T-cell (primary cell): ENCODE data around the gene KIAA1328. TPM values are rescaled to one million over a fixed set of nuclear protein-coding genes. Genes with fewer than 3 reads are reported as not detected.

ENCODE experiments used
- ATAC-seq, 4 experiments: fragments of 200-7000 bp in 3 of 4; fragments of 150-1000 bp in 1 of 4; cut with Tn5 transposase; replicated peaks in 1 of 4; 1 replicate in 3 of 4; 2 replicates in 1 of 4; pipeline ENCODE4 v1.10.0; 2021; ENCODE audit warnings: moderate library complexity in 3 of 4, mild to moderate bottlenecking in 2 of 4, moderate number of reproducible peaks in 1 of 4
- CTCF ChIA-PET, 2 donors: fragments of 300-600 bp; sonication (Branson Sonifier 250); formaldehyde crosslinking; loops; one replicate each; lab custom pipeline; 2022; ENCODE audit warnings: antibody characterized with exemption in 2 of 2; lab: Charles Lee
- POLR2A ChIA-PET, 2 donors: fragments of 300-600 bp; sonication (Branson Sonifier 250); formaldehyde crosslinking; loops; one replicate each; lab custom pipeline; 2022; ENCODE audit warnings: antibody characterized with exemption in 2 of 2; lab: Charles Lee
- DNase-seq, 35 experiments: peaks; one replicate each; pipeline versions ENCODE4 v3.0.0 to v3.0.0-alpha.2; 2013 to 2023
- H3K27ac ChIP-seq: one replicate; pipeline ENCODE4 v1.5.1; 2013; ENCODE audit warnings: low read length
- H3K27me3 ChIP-seq, 2 experiments: replicated peaks in 1 of 2; 1 replicate in 1 of 2; 2 replicates in 1 of 2; pipeline versions ENCODE4 v1.6.1 to v1.7.0; 2013; ENCODE audit warnings: low read length in 1 of 2, mixed read lengths in 1 of 2; ENCODE audit not compliant: control insufficient read depth in 2 of 2, insufficient read depth in 2 of 2; ENCODE audit errors: extremely low read depth in 1 of 2
- H3K36me3 ChIP-seq, 2 donors: 1 replicate in 1 of 2; 2 replicates in 1 of 2; pipeline versions ENCODE4 v1.6.1 to v1.7.0; 2013; ENCODE audit warnings: low read length in 1 of 2; ENCODE audit not compliant: control insufficient read depth in 2 of 2, insufficient read depth in 1 of 2; ENCODE audit errors: extremely low read depth in 1 of 2
- H3K4me1 ChIP-seq, 2 experiments: 1 replicate in 1 of 2; 2 replicates in 1 of 2; pipeline versions ENCODE4 v1.6.1 to v1.7.0; 2013; ENCODE audit warnings: low read length in 2 of 2, mixed read lengths in 1 of 2; ENCODE audit not compliant: insufficient read depth in 2 of 2, control insufficient read depth in 1 of 2; ENCODE audit errors: extremely low read depth in 1 of 2
- H3K4me3 ChIP-seq, 2 donors: 1 replicate in 1 of 2; 2 replicates in 1 of 2; pipeline versions ENCODE4 v1.5.1 to v1.7.0; 2013; ENCODE audit warnings: mild to moderate bottlenecking in 2 of 2, low read length in 1 of 2, moderate library complexity in 1 of 2; ENCODE audit not compliant: control insufficient read depth in 1 of 2; ENCODE audit errors: extremely low read depth in 1 of 2
- H3K9me3 ChIP-seq: 2 replicates; pipeline ENCODE4 v1.7.0; 2013
- H3K27ac Mint-ChIP-seq, 2 donors: one replicate each; pipeline ENCODE4 v1.8.0; 2020 to 2021; ENCODE audit warnings: mild to moderate bottlenecking in 2 of 2, mixed read lengths in 2 of 2
- H3K27me3 Mint-ChIP-seq, 2 donors: one replicate each; pipeline ENCODE4 v1.8.0; 2021 to 2022; ENCODE audit warnings: mixed read lengths in 2 of 2
- H3K36me3 Mint-ChIP-seq: one replicate; pipeline ENCODE4 v1.8.0; 2021; ENCODE audit warnings: mixed read lengths
- H3K4me1 Mint-ChIP-seq, 3 donors: one replicate each; pipeline ENCODE4 v1.8.0; 2020 to 2022; ENCODE audit warnings: mixed read lengths in 3 of 3, mild to moderate bottlenecking in 1 of 3
- H3K4me3 Mint-ChIP-seq, 3 donors: one replicate each; pipeline ENCODE4 v1.8.0; 2020 to 2022; ENCODE audit warnings: mild to moderate bottlenecking in 3 of 3, mixed read lengths in 3 of 3, moderate library complexity in 3 of 3
- H3K9me3 Mint-ChIP-seq, 3 donors: one replicate each; pipeline ENCODE4 v1.8.0; 2020 to 2022; ENCODE audit warnings: mixed read lengths in 3 of 3
- WGBS: methylation state at CpG from one replicate; pipeline ENCODE4 v1.1.5; 2013; ENCODE audit warnings: missing lambda C conversion rate; ENCODE audit not compliant: insufficient coverage; 5-methylcytosine and 5-hydroxymethylcytosine counted together
- total RNA-seq, 35 experiments: library from RNA in 6 of 35; stranded (reverse) in 6 of 35; fragments of 120-200 nt in 1 of 35; gene quantifications; one replicate each; pipeline versions ENCODE4 v1.2.1 to v1.2.4 and lab custom pipeline; 2013 to 2026

KIAA1328 gene
- total RNA-seq, 5 donors from 2014 or later (not counting 1 experiment from before 2014, with no cell fraction given): 10.0 to 17.0 (median 11.5) TPM

DNA sequence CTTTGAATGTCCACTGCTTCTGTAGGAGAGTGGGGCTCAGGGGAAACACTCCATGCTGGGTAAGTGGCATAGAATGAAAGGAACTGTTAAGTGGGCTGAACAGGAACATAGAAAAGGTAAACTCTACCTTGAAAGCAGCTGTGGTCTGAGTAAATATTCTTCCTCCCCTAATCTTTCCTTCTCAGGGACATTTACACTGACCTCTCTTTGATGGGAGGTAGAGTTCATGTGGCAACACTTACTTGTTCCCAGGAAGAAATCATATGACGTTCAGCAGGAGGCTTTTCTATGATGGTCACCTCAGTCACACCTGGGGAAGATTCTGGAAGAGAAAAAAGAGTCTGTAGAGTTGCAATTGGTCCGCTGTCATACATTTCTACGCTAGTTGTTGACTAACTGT, 10.3 kb upstream of the KIAA1328 start:
- no peak overlapping the region for H3K4me3 ChIP-seq
- H3K27ac ChIP-seq: no peak overlapping the region
- Mint-ChIP-seq H3K9me3 (no peaks in the 10 kb centered on the region), H3K4me3 (no peak overlapping the region), H3K27ac (no peak overlapping the region), H3K27me3 (no peaks in the 10 kb centered on the region), H3K4me1 (peaks cover 0 to 7% (median 5%) of the 10 kb centered on the region in 3 donors), H3K36me3 (peaks cover 35% of the 10 kb centered on the region)
- ChIA-PET CTCF (interaction anchor here in 1 of 2 donors (1.4 kb wide), 1 partner anchor 8 kb away, joined by 5 read pairs; no protein-coding TSS in a partner anchor), POLR2A (no interaction called here)
- WGBS: no CpG with 5 or more reads among the region's 3 CpGs
- peaks cover 5 to 41% of the 10 kb centered on the region in 2 donors for H3K36me3 ChIP-seq
- H3K9me3 ChIP-seq: no peaks in the 10 kb centered on the region
- ATAC-seq (no peak), DNase-seq (no peak)
- H3K4me1 ChIP-seq: no peaks in the 10 kb centered on the region
- H3K27me3 ChIP-seq: no peaks in the 10 kb centered on the region

GRCh38 chr18:36819621-36820020, 9.3 kb upstream of the KIAA1328 start:
- ChIA-PET POLR2A (no interaction called here), CTCF (interaction anchor here in 1 of 2 donors (1.4 kb wide), 1 partner anchor 9 kb away, joined by 5 read pairs; no protein-coding TSS in a partner anchor)
- H3K9me3 ChIP-seq: no peaks in the 10 kb centered on the region
- no peak overlapping the region for H3K27ac ChIP-seq
- ATAC-seq (no peak), DNase-seq (no peak)
- no peaks in the 10 kb centered on the region for H3K27me3 ChIP-seq
- Mint-ChIP-seq H3K36me3 (peaks cover 30% of the 10 kb centered on the region), H3K27me3 (no peaks in the 10 kb centered on the region), H3K9me3 (no peaks in the 10 kb centered on the region), H3K27ac (no peak overlapping the region), H3K4me1 (peaks cover 0 to 9% (median 5%) of the 10 kb centered on the region in 3 donors), H3K4me3 (no peak overlapping the region)
- H3K4me1 ChIP-seq: no peaks in the 10 kb centered on the region
- H3K36me3 ChIP-seq: peaks cover 5 to 32% of the 10 kb centered on the region in 2 donors
- no peak overlapping the region for H3K4me3 ChIP-seq

GRCh38 chr18:36821681-36822080, 7.2 kb upstream of the KIAA1328 start:
- Mint-ChIP-seq H3K4me3 (no peak overlapping the region), H3K27me3 (no peaks in the 10 kb centered on the region), H3K36me3 (peaks cover 30% of the 10 kb centered on the region), H3K9me3 (no peaks in the 10 kb centered on the region), H3K27ac (no peak overlapping the region), H3K4me1 (peaks cover 0 to 14% (median 9%) of the 10 kb centered on the region in 3 donors)
- Histone ChIP-seq H3K27ac (no peak overlapping the region), H3K36me3 (peaks cover 5 to 26% of the 10 kb centered on the region in 2 donors), H3K9me3 (no peaks in the 10 kb centered on the region), H3K27me3 (no peaks in the 10 kb centered on the region), H3K4me1 (no peaks in the 10 kb centered on the region), H3K4me3 (no peak overlapping the region)
- no CpG with 5 or more reads among the region's 4 CpGs for WGBS
- ChIA-PET POLR2A (no interaction called here), CTCF (no interaction called here)
- DNase-seq (no peak), ATAC-seq (no peak)

DNA sequence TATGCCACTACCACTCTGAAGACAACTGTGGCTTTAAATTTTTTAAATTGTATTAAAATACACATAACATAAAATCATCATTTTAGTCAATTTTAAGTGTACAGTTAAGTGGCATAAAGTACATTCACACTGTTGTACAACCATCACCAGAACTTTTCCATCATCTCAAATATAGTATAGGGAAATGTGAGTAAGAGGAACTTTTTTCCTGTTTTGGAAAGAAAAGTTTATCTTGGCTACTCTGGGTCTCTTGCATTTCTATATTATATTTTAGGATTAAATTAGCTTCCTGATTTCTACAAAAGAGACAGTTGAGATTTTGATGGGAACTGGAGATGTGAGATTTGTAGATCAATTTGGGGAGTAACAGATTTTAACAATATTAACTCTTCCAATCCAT, 3.4 kb upstream of the KIAA1328 start:
- peaks cover 0 to 22% of the 10 kb centered on the region in 2 experiments for H3K4me1 ChIP-seq
- no peak for DNase-seq
- CTCF ChIA-PET: interaction anchor here (0.5 to 0.8 kb wide), 3 partner anchors 13 to 16 kb away, joined by 3 to 4 read pairs (median 3); no protein-coding TSS in a partner anchor
- Mint-ChIP-seq H3K4me1 (peaks cover 29 to 42% (median 32%) of the 10 kb centered on the region in 3 donors), H3K27ac (no peak overlapping the region), H3K9me3 (no peaks in the 10 kb centered on the region), H3K36me3 (peaks cover 11% of the 10 kb centered on the region), H3K4me3 (no peak overlapping the region), H3K27me3 (no peaks in the 10 kb centered on the region)
- no peak overlapping the region for H3K4me3 ChIP-seq
- POLR2A ChIA-PET: interaction anchor here (0.6 kb wide), 3 partner anchors 19 to 1463 kb away, joined by 3 read pairs; no protein-coding TSS in a partner anchor
- no peak overlapping the region for H3K27ac ChIP-seq
- H3K27me3 ChIP-seq: no peaks in the 10 kb centered on the region
- peaks cover 0 to 3% of the 10 kb centered on the region in 2 donors for H3K36me3 ChIP-seq
- H3K9me3 ChIP-seq: no peaks in the 10 kb centered on the region
- ATAC-seq: no peak

GRCh38 chr18:36826556-36826955, 2.4 kb upstream of the KIAA1328 start:
- Mint-ChIP-seq H3K4me3 (peak overlapping the region in 1 of 3 donors; percentile 9), H3K36me3 (peaks cover 9% of the 10 kb centered on the region), H3K4me1 (peaks cover 37 to 50% (median 40%) of the 10 kb centered on the region in 3 donors), H3K27ac (no peak overlapping the region), H3K9me3 (no peaks in the 10 kb centered on the region), H3K27me3 (no peaks in the 10 kb centered on the region)
- Histone ChIP-seq H3K9me3 (no peaks in the 10 kb centered on the region), H3K27ac (no peak overlapping the region), H3K27me3 (no peaks in the 10 kb centered on the region), H3K4me3 (no peak overlapping the region), H3K4me1 (peaks cover 0 to 22% of the 10 kb centered on the region in 2 experiments), H3K36me3 (peaks cover 0 to 3% of the 10 kb centered on the region in 2 donors)
- ChIA-PET POLR2A (no interaction called here), CTCF (interaction anchor here in 1 of 2 donors (0.8 kb wide), 1 partner anchor 15 kb away, joined by 3 read pairs; no protein-coding TSS in a partner anchor)
- DNase-seq (no peak), ATAC-seq (no peak)
- WGBS: 100% methylated on average over 1 of the region's 3 CpGs

DNA sequence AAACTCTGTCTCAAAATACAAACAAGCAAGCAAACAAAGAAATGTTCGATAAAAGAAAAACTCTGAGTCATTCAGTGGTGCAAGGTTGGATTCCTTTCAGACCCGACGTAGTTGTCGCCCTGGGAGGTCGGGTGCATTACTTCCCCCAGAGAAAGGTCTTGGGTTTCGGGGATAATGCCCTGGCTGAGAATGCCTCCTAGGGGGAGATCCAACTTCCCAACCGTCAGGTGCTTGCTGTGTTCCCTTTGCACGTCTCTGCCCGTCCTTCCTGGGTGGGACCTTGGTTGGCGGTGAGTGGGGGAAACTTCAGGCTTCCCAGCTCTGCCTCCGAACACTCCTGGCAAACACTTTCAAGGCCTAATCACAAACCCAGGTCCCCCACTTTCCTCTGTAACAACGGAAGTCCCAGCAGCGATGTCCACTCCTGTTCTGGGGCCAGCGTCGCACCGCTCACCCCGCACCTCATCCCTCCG, 734 bp upstream of the KIAA1328 start:
- Mint-ChIP-seq H3K4me3 (peak overlapping the region; percentile 84 to 96 (median 89)), H3K27ac (peak overlapping the region; percentile 84 to 85), H3K4me1 (peaks cover 37 to 52% (median 44%) of the 10 kb centered on the region in 3 donors), H3K36me3 (peaks cover 5% of the 10 kb centered on the region), H3K27me3 (no peaks in the 10 kb centered on the region), H3K9me3 (no peaks in the 10 kb centered on the region)
- H3K9me3 ChIP-seq: no peaks in the 10 kb centered on the region
- H3K4me1 ChIP-seq: peaks cover 0 to 22% of the 10 kb centered on the region in 2 experiments
- ATAC-seq (peak in 2 of 4 experiments; percentile 0), DNase-seq (peak in 20 of 35 experiments; percentile 1 to 44 (median 8))
- H3K27ac ChIP-seq: peak overlapping the region; percentile 49
- H3K4me3 ChIP-seq: peak overlapping the region; percentile 82 to 89
- 0% methylated on average over 17 of the region's 18 CpGs for WGBS
- POLR2A ChIA-PET: interaction anchor here (0.6 to 0.9 kb wide), 3 partner anchors 295 to 1331 kb away, joined by 3 to 7 read pairs (median 3); partner anchors contain the start of gene INO80C (in 1 of the 2)
- no peaks in the 10 kb centered on the region for H3K27me3 ChIP-seq
- H3K36me3 ChIP-seq: peaks cover 0 to under 1% of the 10 kb centered on the region in 2 donors
- CTCF ChIA-PET: interaction anchor here (0.6 to 2.3 kb wide), 7 partner anchors 10 to 810 kb away, joined by 3 to 7 read pairs (median 4); no protein-coding TSS in a partner anchor
